AG04449 (cell line): Measurements from ENCODE around the gene TTLL5.

Experiments used
- CTCF ChIA-PET: fragments of 350-600 bp; formaldehyde crosslinking; extraction: SDS; loops from one replicate; lab custom pipeline; 2021; ENCODE audit warnings: antibody characterized with exemption; lab: Yijun Ruan, JAX
- POLR2A ChIA-PET: fragments of 400-600, 350-600 bp; formaldehyde crosslinking; extraction: SDS; loops from one replicate; lab custom pipeline; 2020; ENCODE audit warnings: antibody characterized with exemption, inconsistent platforms; lab: Yijun Ruan, JAX
- DNase-seq: peaks from one replicate; pipeline ENCODE4 v3.0.0-alpha.2; 2010; ENCODE audit warnings: low read depth, low spot score
- H3K4me3 ChIP-seq: 2 replicates; pipeline ENCODE4 v1.5.1; 2011; ENCODE audit warnings: low read depth, mild to moderate bottlenecking, control low read depth, low read length
- CTCF ChIP-seq: IDR thresholded peaks from one replicate; pipeline ENCODE4 v1.5.1; 2011; ENCODE audit warnings: mild to moderate bottlenecking, moderate library complexity, low read length, control low read depth, inconsistent platforms; ENCODE audit not compliant: insufficient read depth; ENCODE audit errors: missing control alignments

Gene TTLL5

GRCh38 chr14:75697918-75698317 lies 36.9 kb downstream of the TTLL5 start:
- DNase-seq = no peak
- TF ChIP-seq CTCF = no peak
- ChIA-PET POLR2A (no interaction called here), CTCF (interaction anchor here (1.1 to 2.8 kb wide), 3 partner anchors 11 to 14 kb away, joined by 3 to 30 read pairs (median 4); no protein-coding TSS in a partner anchor)
- no peak overlapping the region for H3K4me3 ChIP-seq

GRCh38 chr14:75699331-75699730 lies 38.3 kb downstream of the TTLL5 start:
- no peak for TF ChIP-seq CTCF
- H3K4me3 ChIP-seq = no peak overlapping the region
- POLR2A ChIA-PET = no interaction called here
- DNase-seq = no peak
- CTCF ChIA-PET = interaction anchor here (1.1 to 3.6 kb wide), 3 partner anchors 10 to 15 kb away, joined by 3 to 30 read pairs (median 26); no protein-coding TSS in a partner anchor

- no peak overlapping the region for H3K4me3 ChIP-seq
- ChIA-PET POLR2A (no interaction called here), CTCF (interaction anchor here (3.6 to 6.1 kb wide), 2 partner anchors 10 to 281 kb away, joined by 26 to 57 read pairs; partner anchors contain the start of gene TGFB3)
- no peak for DNase-seq
- TF ChIP-seq CTCF = no peak
These were observed 39.2 kb downstream of the TTLL5 start for GRCh38 chr14:75700295-75700694.

GRCh38 chr14:75702122-75702521 lies 41.1 kb downstream of the TTLL5 start:
- DNase-seq = no peak
- ChIA-PET CTCF (interaction anchor here (1.0 to 6.1 kb wide), 6 partner anchors 9 to 352 kb away, joined by 3 to 57 read pairs (median 4); partner anchors contain the start of gene TGFB3), POLR2A (no interaction called here)
- TF ChIP-seq CTCF = no peak
- H3K4me3 ChIP-seq = no peak overlapping the region

GRCh38 chr14:75702616-75703261 lies 41.7 kb downstream of the TTLL5 start:
- no peak for DNase-seq
- no peak for TF ChIP-seq CTCF
- ChIA-PET POLR2A (no interaction called here), CTCF (interaction anchor here (1.0 to 6.1 kb wide), 5 partner anchors 8 to 279 kb away, joined by 3 to 57 read pairs (median 4); partner anchors contain the start of gene TGFB3)
- no peak overlapping the region for H3K4me3 ChIP-seq

- H3K4me3 ChIP-seq = no peak overlapping the region
- POLR2A ChIA-PET = no interaction called here
- CTCF ChIA-PET = interaction anchor here (1.8 to 6.1 kb wide), 4 partner anchors 11 to 278 kb away, joined by 5 to 57 read pairs (median 10); partner anchors contain the start of gene TGFB3
These were observed 42.4 kb downstream of the TTLL5 start for GRCh38 chr14:75703467-75703866.

More at GRCh38 chr14:75703467-75703866, 42.4 kb downstream of the TTLL5 start:
- no peak for DNase-seq
- no peak for TF ChIP-seq CTCF
